ENCODE data around the gene ADCY7.
"Not testable (repeated sequence)": the region's sequence is repeated elsewhere in the genome, so short reads cannot be mapped to it uniquely, and the experiment has no call there.

Gene ADCY7

DNA sequence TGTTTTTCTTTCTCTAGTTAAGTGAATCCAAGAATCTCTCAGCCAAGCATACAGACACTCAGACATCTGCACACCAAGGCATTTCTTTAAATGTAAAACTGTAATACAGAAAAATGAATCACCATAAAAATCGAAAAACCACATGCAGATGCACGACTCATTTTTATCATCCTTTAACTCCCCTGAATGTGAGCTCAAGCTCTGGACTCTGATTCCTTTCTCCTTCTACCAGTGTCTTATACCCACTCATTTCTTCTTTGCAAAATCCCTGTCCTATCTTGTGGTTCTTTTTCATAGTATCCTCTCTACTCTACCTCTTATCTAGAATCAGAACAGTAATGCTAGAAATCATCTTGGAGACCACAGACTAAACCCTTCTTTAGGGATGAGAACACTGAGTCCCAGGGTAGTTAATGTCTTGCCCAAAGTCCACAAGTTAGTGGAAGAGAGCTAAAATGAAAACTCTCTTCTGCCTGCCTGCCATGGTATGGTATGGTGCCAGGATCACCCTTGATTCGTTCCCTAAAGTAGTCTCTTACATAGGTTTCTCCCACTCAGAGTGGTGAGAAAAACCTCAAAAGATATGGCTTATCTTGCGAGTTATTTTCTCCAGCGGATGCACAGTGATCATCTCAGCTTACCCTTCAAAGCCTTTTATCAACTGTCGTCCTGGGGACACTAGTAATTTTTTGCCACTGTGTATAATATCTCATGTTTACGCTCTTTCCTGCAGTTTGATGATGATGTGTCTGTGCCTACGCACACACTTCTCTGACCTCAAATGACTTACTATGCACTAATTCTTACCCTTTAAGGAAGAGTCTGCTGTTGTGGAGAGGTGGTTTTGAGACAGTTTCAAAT is 72.2 kb downstream of the ADCY7 start:
- no peak for DNase-seq (ENCODE audit: low spot score)

DNA sequence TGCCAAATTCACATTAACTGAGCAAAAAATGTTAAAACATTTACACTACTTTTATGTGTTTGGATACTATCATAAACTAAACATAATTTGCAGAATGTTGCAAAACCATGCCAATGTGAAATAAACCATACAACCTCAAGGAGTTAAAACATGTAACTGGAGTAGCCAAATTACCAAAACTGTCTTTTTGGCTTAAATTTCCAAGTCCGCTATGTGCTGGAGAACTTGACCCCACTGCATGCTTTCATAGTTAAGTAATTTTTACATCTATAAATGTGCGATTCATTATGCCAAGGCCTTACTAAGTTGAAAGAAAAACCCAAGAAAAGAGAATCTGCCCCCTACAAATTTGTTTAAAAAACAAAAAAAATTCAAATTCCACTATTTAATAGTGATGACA is 74.2 kb downstream of the ADCY7 start:
- no peak for DNase-seq (ENCODE audit: low spot score)

DNA sequence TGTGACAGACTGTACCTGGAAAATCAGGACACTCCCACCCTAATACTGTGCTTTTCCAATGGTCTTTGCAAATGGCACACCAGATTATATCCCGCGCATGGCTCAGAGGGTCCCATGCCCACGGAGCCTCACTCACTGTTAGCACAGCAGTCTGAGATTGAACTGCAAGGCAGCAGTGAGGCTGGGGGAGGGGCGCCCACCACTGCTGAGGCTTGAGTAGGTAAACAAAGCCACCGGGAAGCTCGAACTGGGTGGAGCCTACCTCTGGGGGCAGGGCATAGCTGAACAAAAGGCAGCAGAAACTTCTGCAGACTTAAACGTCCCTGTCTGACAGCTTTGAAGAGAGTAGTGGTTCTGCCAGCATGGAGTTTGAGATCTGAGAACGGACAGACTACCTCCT is 77.2 kb downstream of the ADCY7 start:
- not testable (repeated sequence) for DNase-seq (ENCODE audit: low spot score)

DNA sequence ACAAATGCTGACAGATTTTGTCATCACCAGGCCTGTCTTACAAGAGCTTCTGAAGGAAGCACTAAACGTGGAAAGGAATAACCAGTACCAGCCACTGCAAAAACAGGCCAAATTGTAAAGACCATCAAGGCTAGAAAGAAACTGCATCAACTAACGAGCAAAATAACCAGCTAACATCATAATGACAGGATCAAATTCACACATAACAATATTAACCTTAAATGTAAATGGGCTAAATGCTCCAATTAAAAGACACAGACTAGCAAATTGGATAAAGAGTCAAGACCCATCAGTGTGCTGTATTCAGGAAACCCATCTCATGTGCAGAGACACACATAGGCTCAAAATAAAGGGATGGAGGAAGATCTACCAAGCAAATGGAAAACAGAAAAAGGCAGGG is 78.9 kb downstream of the ADCY7 start:
- DNase-seq (ENCODE audit: low spot score) = not testable (repeated sequence)

DNA sequence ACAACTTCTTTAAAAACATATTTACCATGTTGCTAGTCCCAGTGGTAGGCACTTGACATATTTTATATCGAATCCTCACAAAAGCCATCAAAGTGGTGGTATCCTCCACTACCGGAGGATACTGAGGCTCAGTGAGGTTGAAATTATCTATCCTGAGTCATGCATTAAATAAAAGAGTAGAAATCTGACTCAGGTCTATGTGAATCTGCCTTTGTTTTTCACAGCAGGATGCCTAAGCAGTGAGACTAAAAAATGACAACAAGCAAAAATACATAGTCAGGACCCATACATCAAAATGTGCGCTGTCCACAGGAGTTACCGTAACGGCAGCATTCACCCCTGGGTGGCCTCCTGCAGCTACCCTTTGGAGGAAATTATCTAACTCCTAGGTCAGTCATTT is 84.8 kb downstream of the ADCY7 start:
- DNase-seq (ENCODE audit: low spot score) = no peak

DNA sequence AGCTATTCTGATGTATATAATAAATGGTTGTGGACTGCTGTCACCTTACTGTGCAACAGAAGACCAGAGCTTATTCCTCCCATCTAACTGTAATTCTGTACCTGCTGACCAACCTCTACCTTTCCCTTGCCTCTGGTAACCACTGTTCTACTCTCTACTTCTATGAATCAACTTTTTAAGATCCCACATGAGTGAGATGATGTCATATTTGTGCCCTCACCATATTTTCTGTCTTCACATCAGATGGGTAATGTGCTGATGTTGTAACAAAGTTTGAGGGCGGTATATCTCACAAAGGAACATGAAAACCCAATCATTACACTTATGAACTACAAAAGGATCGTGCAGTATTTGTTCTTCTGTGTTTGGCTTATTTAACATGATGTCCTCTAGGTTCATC is 85.6 kb downstream of the ADCY7 start:
- no peak for DNase-seq (ENCODE audit: low spot score)

DNA sequence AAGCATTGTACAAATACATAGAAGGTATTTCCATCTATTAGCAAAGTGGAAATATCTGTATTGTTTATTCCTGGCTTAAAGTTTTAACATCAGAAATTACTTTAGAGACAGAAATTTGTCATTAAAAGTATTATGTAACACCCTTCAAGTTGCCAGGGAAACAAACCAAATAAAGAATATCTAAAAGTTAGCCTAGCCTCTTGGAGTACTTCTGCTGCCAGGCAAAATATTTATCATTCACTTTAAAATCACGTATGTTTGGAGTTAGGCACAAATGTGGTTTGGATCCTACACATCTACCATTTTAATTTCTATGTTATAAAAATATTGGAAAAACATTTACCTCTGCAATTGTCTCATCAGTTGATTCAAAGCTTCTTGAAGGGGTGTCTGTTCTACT is 87.7 kb downstream of the ADCY7 start:
- DNase-seq (ENCODE audit: low spot score) = no peak

DNA sequence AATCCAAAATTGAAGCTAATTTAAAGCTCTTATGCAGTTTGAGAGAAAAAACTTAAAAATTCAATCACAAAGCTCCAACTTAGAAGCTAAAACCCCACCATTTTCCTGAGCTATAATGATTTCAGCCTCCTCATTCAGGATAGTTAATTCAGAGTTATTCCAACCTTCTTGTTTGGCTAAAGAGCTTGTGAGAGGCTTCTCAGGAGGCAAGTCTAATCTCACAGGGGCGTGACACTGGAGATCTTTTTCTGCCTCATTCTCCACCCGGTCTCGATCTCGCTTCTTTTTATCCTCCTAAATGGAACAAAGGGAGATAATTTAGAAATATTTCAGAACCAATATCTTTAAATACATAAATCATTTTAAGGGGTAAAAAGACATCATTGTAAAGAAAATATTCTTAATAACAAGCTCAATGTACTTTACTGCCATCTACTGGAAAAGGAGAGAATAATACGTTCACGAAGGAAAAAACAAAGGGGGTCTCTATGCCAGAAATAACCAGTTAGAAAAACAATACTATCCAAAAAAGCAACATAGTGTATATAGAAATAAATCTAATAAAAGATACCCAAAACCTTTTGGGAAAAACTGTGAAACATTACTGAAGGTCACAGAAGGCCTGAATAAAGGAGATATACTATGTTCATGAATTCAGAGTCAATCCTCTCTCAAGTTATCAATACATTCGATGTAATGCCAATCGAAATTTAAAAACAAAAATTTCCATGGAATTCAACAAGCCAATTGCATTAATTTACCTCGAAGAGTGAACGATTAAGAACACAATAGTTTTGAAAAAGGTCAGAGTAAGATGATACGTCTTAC is 88.5 kb downstream of the ADCY7 start:
- DNase-seq (ENCODE audit: low spot score) = peak; percentile 32

DNA sequence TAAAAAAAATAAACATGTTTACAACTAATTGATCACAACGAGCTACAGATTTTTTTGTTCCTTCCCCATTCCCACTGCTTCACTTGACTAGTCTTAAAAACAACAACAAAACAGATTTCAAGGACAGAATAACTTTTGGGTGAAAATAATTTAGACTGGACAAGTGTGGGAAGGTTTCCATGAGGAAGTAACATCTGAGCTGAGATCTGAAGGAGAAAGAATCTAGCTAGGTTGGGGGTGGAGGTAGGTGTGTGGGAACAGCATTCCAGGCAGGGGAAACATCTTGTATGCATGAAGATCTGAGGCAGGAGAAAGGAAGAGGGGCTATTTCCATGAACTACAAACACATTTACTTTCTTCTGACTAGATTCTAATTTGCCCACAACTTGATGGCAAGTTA is 93.3 kb downstream of the ADCY7 start:
- DNase-seq (ENCODE audit: low spot score) = no peak

DNA sequence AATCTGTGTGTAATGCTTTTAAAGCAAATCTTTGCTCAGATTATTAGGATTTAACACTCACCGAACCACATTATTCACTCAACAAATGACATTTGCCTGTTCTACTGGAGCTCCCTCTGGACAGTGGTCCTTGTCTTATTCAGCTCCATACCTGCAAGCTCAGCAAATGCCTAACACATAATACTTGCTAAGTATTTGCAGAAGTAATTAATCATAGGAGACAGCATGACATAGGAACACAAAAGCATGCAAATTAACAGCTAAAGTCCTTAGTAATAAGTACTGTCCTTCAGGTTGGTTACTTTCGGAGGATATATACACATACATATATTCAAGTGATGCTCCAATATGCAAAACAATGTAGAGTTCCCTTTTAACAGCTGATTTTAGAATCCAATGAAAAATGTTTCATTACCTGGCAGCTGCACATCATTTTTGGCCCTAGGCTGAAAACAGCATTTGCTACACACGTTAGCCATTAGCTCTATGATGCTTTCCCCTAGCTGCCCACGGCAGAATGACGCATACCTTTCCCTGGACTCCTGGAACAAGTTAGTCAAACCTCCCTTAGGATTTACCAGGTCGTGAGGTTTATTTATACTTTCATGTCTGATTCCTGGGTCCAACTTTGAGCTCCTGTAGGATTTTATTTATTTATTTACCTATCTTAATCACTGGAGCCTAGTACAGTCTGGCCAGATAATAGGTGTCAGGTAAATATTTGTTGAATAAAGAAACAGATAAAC is 93.9 kb downstream of the ADCY7 start:
- DNase-seq (ENCODE audit: low spot score) = no peak

DNA sequence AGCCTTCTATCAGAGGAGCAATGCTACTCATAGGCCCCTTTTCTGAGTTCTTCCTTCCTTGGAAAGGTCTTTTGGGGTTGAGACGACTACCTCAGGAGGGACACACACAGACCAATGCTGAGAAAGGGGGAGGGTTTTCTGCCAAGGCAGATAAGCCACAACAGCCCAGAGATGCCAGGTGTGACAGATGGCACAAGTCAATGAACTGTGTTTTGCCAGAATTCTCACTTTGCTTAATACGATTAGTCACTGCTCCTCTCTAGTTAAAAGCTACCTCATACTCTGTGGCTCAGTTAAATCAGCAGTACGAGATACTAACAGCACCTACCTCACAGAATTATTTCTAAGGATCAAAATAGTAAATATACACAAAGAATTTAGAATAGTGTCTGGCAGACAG is 94.4 kb downstream of the ADCY7 start:
- DNase-seq (ENCODE audit: low spot score) = no peak

DNA sequence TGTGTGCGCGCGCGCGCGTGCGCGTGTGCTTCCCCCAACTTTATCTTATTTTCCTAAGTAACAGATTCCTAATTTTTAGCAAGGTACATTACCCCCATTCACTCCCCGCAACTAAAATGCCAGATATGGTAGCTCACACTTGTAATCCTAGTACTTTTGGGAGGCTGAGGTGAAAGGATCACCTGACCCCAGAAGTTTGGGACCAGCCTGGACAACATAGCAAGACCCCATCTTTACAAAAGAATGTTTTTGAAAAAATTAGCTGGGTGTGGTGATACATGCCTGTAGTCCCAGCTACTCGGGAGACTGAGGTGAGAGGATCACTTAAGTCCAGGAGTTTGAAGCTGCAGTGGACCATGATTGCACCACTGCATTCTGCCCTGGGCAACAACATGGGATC is 97.3 kb downstream of the ADCY7 start:
- no peak for DNase-seq (ENCODE audit: low spot score)

DNA sequence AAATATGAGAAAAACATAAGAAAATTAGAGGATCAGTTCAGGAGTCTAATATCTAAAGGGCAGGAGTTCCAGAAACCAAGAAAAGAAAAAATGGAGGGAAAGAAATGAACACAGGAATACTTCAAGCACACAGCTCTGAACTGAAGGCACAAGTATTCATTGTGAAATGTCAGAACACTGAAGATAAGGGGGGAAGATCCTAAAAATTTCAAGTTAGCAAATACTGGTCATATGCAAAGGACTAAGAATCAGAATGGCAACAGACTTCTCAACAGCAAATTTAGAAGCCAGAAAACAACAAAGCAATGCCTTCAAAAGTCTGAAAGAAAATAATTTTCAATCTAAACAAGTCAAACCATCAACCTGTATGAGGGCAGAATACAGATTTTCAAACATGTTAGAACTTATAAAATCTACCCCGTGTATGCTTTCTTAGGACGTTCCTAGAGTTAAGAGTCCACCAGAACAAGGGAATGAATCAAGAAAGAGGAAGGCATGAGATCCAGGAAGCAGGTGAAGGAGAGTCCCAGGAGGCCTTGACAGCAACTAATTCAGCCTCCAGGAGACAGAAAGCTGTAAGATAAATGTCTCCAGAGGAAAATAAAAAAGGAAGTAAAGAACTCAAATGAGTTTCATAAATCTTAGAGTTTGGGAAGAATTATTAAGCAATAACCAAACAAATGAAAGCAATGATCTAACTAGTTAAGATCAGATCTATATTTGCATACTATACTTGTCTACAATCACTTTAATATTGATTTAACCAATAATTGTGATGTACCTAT is 99.6 kb downstream of the ADCY7 start:
- no peak for DNase-seq (ENCODE audit: low spot score)
